Peyer's patch (tissue), 4 donors: ENCODE data around the gene CCDC167.

ENCODE experiments used
- CTCF ChIP-seq, 6 experiments: fragments of 450-650 bp in 4 of 6; fragments of 200-600 bp in 2 of 6; sonication (generic) in 1 of 6; IDR thresholded peaks; one replicate each; pipeline ENCODE4 v1.5.1; 2017 to 2019; ENCODE audit warnings: antibody characterized with exemption in 6 of 6, mild to moderate bottlenecking in 3 of 6, moderate library complexity in 1 of 6
- POLR2A ChIP-seq, 2 donors: fragments of 450-650 bp; IDR thresholded peaks; one replicate each; pipeline ENCODE4 v1.5.1; 2017; ENCODE audit warnings: antibody characterized with exemption in 2 of 2, mild to moderate bottlenecking in 2 of 2, moderate library complexity in 2 of 2

GRCh38 chr6:37540390-37540789 is 40.7 kb upstream of the CCDC167 start:
- TF ChIP-seq CTCF (IDR thresholded peaks at IDR 0.05) (no peak), POLR2A (IDR thresholded peaks at IDR 0.05) (no peak)
